ENCODE results near the gene TUSC2. TPM values are rescaled to one million over a fixed set of nuclear protein-coding genes. Genes with fewer than 3 reads are reported as not detected.

The TUSC2 gene
- total and polyA plus RNA-seq, 3 donors from 2014 or later = 32.7 to 44.5 (median 43.4) TPM

- WGBS, 2 donors = 34 to 64% methylated on average over 2 to 4 of the region's 4 CpGs
- peak overlapping the region; percentile 85 to 88 for H3K4me3 ChIP-seq
- no peaks in the 10 kb centered on the region for H3K9me3 ChIP-seq
- intact Hi-C loops (cut with DNase I; ENCODE audit: low total_unique reads) = loop anchor here (10.0 kb wide), 1 partner anchor 72 kb away; no protein-coding TSS in a partner anchor
- DNase-seq = no peak
- H3K27me3 ChIP-seq = no peaks in the 10 kb centered on the region
- no peak for TF ChIP-seq POLR2A (IDR thresholded peaks at IDR 0.05)
- TF ChIP-seq, protein P1, sequence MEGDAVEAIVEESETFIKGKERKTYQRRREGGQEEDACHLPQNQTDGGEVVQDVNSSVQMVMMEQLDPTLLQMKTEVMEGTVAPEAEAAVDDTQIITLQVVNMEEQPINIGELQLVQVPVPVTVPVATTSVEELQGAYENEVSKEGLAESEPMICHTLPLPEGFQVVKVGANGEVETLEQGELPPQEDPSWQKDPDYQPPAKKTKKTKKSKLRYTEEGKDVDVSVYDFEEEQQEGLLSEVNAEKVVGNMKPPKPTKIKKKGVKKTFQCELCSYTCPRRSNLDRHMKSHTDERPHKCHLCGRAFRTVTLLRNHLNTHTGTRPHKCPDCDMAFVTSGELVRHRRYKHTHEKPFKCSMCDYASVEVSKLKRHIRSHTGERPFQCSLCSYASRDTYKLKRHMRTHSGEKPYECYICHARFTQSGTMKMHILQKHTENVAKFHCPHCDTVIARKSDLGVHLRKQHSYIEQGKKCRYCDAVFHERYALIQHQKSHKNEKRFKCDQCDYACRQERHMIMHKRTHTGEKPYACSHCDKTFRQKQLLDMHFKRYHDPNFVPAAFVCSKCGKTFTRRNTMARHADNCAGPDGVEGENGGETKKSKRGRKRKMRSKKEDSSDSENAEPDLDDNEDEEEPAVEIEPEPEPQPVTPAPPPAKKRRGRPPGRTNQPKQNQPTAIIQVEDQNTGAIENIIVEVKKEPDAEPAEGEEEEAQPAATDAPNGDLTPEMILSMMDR (IDR thresholded peaks at IDR 0.05) = no peak
- H3K36me3 ChIP-seq (ENCODE audit: low read depth, missing control alignments) = no peaks in the 10 kb centered on the region
- H3K27ac ChIP-seq = peak overlapping the region in 1 of 2 donors; percentile 59
- H3K4me1 ChIP-seq = peaks cover 37% of the 10 kb centered on the region
Measured at GRCh38 chr3:50327129-50327528, 894 bp downstream of the TUSC2 start.

DNA sequence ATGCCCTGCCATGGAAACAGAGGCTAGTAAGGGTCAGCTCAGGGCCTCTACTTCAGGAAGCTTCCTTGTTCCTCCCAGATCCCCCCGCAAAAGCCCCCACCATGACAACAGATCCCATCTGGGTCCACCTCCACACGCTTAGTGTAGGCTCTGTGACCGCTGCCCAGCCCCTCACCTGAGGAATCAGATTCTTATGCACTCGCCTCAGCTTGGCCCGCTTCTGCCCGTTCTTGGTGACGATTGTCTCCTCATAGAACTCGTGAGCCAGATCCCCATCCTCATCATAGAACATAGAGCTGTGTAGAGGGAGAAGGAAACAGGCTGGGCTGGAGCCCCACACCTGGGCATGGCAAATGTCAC, 1.9 kb downstream of the TUSC2 start:
- WGBS, 2 donors = 89 to 90% methylated on average over 8 of the region's 8 CpGs
- TF ChIP-seq, protein P1 (IDR thresholded peaks at IDR 0.05) = no peak
- TF ChIP-seq POLR2A (IDR thresholded peaks at IDR 0.05) = no peak
- intact Hi-C loops (cut with DNase I; ENCODE audit: low total_unique reads) = loop anchor here (10.0 kb wide), 1 partner anchor 71 kb away; no protein-coding TSS in a partner anchor
- Histone ChIP-seq H3K27ac (no peak overlapping the region), H3K4me3 (no peak overlapping the region), H3K9me3 (no peaks in the 10 kb centered on the region), H3K4me1 (peaks cover 41% of the 10 kb centered on the region), H3K27me3 (no peaks in the 10 kb centered on the region), H3K36me3 (ENCODE audit: low read depth, missing control alignments) (no peaks in the 10 kb centered on the region)
- no peak for DNase-seq

DNA sequence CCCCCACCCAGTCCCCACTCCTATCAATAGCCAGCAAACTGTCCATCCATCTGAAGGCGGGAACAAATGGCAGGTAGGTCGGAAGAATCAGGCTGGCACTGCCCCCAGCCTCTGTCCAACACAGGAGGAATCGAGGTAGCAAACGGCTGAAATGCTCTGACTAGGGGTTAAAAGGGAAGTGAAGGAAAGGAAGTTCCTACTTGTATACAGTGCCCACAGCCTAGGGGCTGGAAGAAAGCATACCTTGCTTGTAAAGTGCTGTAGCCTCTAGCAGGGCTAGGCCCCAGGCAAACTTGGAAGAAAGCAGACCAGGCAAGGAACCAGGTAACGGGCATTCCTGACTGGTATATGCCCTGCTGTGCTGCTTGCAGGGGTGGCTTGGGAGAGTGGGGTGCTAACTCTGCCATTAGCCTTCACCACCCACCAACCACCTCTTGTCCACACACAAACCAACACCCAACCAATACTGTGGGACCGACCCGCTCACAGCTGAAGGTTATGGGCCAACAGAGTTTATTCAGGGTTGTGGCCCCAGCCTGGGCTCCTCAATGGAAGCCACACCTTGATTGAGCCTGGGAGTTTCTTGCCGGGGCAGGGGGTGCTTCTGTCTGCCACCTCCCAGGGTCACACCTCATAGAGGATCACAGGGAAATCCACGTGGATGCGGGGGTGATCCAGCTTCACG, 2.4 kb downstream of the TUSC2 start:
- no peaks in the 10 kb centered on the region for H3K9me3 ChIP-seq
- H3K4me3 ChIP-seq = no peak overlapping the region
- intact Hi-C loops (cut with DNase I; ENCODE audit: low total_unique reads) = loop anchor here (10.0 kb wide), 1 partner anchor 71 kb away; no protein-coding TSS in a partner anchor
- no peak for DNase-seq
- H3K36me3 ChIP-seq (ENCODE audit: low read depth, missing control alignments) = no peaks in the 10 kb centered on the region
- H3K27me3 ChIP-seq = no peaks in the 10 kb centered on the region
- H3K4me1 ChIP-seq = peaks cover 41% of the 10 kb centered on the region
- 87 to 94% methylated on average over 10 to 11 of the region's 11 CpGs for WGBS, 2 donors
- H3K27ac ChIP-seq = peak overlapping the region in 1 of 2 donors; percentile 96
- no peak for TF ChIP-seq POLR2A (IDR thresholded peaks at IDR 0.05)
- TF ChIP-seq, protein P1 (IDR thresholded peaks at IDR 0.05) = no peak

DNA sequence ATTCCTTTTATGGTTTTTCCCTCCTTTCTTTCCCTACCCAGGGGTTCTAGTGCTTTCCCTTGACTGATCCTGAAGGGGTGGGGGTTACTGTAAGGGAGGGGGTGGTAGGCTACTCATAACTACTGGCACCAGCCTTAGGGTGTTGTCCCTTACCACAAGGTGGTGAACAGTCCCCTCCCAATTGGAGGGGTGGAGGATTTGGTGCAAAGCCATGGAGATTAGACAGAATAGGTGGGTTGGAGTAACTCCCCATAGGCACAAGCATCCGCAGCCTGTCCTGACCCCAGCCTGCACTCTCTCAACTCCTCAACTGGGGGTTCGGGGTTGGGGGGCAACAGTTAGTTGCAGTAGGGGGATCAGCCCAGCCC, 2.9 kb downstream of the TUSC2 start:
- Histone ChIP-seq H3K4me1 (peaks cover 46% of the 10 kb centered on the region), H3K27me3 (no peaks in the 10 kb centered on the region), H3K9me3 (no peaks in the 10 kb centered on the region), H3K4me3 (no peak overlapping the region), H3K36me3 (ENCODE audit: low read depth, missing control alignments) (no peaks in the 10 kb centered on the region), H3K27ac (peak overlapping the region in 1 of 2 donors; percentile 96)
- intact Hi-C loops (cut with DNase I; ENCODE audit: low total_unique reads) = loop anchor here (10.0 kb wide), 1 partner anchor 70 kb away; no protein-coding TSS in a partner anchor
- WGBS, 2 donors = 87 to 90% methylated on average over 2 of the region's 2 CpGs
- TF ChIP-seq, protein P1 (IDR thresholded peaks at IDR 0.05) = no peak
- TF ChIP-seq POLR2A (IDR thresholded peaks at IDR 0.05) = no peak
- no peak for DNase-seq

Data from testis (tissue), 3 donors.